GM21528 (cell line): ENCODE data around the gene RAB6B.
"Not testable (repeated sequence)": the region's sequence is repeated elsewhere in the genome, so short reads cannot be mapped to it uniquely, and the experiment has no call there.

Experiments used
- ATAC-seq: cut with Tn5 transposase; IDR thresholded peaks from one replicate; pipeline ENCODE4 v1.9.1; 2021; ENCODE audit warnings: mild to moderate bottlenecking, moderate library complexity; ENCODE audit not compliant: unreplicated experiment, low FRiP score

The RAB6B gene

GRCh38 chr3:133780756-133781155, 114.9 kb downstream of the RAB6B start:
- not testable (repeated sequence) for ATAC-seq

- no peak for ATAC-seq
These were observed 116.0 kb downstream of the RAB6B start for GRCh38 chr3:133779626-133780203.

DNA sequence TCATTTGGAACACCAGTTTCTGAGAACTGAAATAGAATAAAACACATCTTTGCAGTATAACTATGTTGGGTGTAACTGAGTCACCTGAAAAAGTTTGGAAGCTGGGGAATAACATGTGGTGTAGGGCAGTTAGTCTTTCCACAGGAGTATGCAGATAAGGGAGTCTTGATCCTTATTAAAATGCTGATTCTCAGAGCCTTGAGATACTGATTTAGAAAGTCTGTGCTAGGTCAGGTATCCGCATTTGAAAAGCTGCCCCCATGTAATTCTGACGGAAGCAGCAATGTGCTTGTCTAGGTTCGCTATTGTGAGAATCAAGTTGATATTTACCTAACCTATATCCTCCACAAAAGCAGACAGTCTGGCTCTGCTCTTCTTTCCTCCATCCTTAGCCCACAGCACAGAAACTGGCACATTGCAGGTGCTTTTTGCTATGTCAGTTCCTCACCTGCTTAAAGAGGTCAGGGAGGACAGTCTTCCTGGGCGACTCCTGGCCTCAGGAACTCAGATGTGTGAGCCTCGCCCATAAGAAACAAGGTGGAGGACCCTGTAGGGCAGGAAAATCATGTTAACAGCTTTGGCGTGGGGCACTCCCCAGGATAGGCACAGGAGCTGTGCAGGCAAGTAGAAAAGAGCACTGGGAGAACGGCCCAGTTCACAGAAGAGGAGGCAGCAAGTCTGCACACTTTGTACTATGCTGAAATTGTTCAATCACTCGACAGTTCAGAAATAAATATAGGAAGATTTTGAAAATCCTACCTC, 117.7 kb downstream of the RAB6B start:
- ATAC-seq = no peak

DNA sequence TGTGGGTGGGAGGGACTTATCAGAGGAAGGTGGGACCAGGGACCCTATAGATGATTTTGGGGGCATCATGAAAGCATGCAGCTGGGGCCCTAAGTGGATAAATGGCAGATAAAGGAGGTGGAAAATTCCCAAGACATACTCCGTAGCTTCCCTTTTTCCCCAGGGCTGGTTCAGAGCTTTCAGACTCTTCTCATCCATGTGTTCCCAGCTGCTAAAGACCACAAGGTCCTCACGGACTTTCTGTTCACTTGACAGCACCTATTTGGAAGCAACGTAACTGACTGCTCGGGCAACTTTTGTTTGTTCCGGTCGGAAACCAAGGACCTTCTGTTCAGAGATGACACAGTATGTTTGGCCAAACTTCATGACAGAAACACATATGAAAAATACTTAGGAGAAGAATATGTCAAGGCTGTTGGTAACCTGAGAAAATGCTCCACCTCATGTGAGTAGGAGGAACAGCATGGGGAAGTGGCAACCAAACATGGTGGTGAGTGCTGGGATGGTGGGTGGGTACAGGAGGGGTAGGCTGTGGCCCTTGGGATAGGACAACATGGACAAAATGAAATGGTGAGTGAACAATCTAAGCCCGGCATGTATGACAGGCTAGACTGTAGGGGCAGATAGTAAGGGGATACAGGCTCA, 118.8 kb downstream of the RAB6B start:
- ATAC-seq = no peak

GRCh38 chr3:133775835-133776234, 119.8 kb downstream of the RAB6B start:
- no peak for ATAC-seq

- no peak for ATAC-seq
These were observed 120.4 kb downstream of the RAB6B start for GRCh38 chr3:133775309-133775708.
